H1 (cell line): Measurements from ENCODE around the gene MRPL52. TPM values are rescaled to one million over a fixed set of nuclear protein-coding genes. Genes with fewer than 3 reads are reported as not detected.
A peak's percentile ranks its signal among the peaks of the same experiment; 100 is the strongest.

Source experiments
- CTCF ChIA-PET: fragments of 300-600 bp; sonication (Branson Sonifier 250); formaldehyde crosslinking; loops from one replicate; lab custom pipeline; 2021; ENCODE audit not compliant: partially characterized antibody; lab: Charles Lee
- POLR2A ChIA-PET: fragments of 300-600 bp; sonication (Branson Sonifier 250); formaldehyde crosslinking; loops from one replicate; lab custom pipeline; 2021; ENCODE audit warnings: inconsistent platforms; ENCODE audit not compliant: partially characterized antibody; lab: Charles Lee
- DNase-seq, 2 experiments: peaks; one replicate each; pipeline versions ENCODE4 v3.0.0 to v3.0.0-alpha.2; 2010 to 2022; ENCODE audit warnings: low spot score in 2 of 2, low read depth in 1 of 2, mixed read lengths in 1 of 2
- FAIRE-seq: peaks from 2 replicates; lab custom pipeline; 2011; peaks lifted over from hg19 to GRCh38; lab: Jason Lieb, UNC
- H2AFZ ChIP-seq: 2 replicates; pipeline ENCODE4 v1.8.1; 2012; ENCODE audit warnings: low read length, inconsistent platforms
- H2AK5ac ChIP-seq: 2 replicates; pipeline ENCODE4 v1.6.1; 2013; ENCODE audit warnings: low read depth, low read length
- H2BK120ac ChIP-seq: replicated peaks from 2 replicates; pipeline ENCODE3; 2013; ENCODE audit warnings: low read depth, low read length, inconsistent platforms
- H2BK12ac ChIP-seq: 2 replicates; pipeline ENCODE4 v1.6.1; 2013; ENCODE audit warnings: low read depth, low read length
- H2BK15ac ChIP-seq: 2 replicates; pipeline ENCODE4 v1.6.1; 2013; ENCODE audit warnings: low read length
- H2BK20ac ChIP-seq: 2 replicates; pipeline ENCODE4 v1.6.1; 2013; ENCODE audit warnings: low read length
- H2BK5ac ChIP-seq: 2 replicates; pipeline ENCODE4 v1.6.1; 2013; ENCODE audit warnings: low read depth, low read length
- H3K14ac ChIP-seq: 2 replicates; pipeline ENCODE4 v1.6.1; 2013; ENCODE audit warnings: inconsistent platforms; ENCODE audit not compliant: insufficient read length
- H3K18ac ChIP-seq: 2 replicates; pipeline ENCODE4 v1.6.1; 2013; ENCODE audit warnings: low read length; ENCODE audit errors: extremely low read depth
- H3K23ac ChIP-seq: 2 replicates; pipeline ENCODE4 v1.6.1; 2013; ENCODE audit warnings: inconsistent platforms; ENCODE audit not compliant: insufficient read length
- H3K23me2 ChIP-seq: 2 replicates; pipeline ENCODE4 v1.6.1; 2013; ENCODE audit warnings: low read depth, low read length
- H3K27ac ChIP-seq: 2 replicates; pipeline ENCODE4 v1.6.1; 2011; ENCODE audit warnings: low read depth, low read length, inconsistent platforms
- H3K27me3 ChIP-seq, 4 experiments: replicated peaks in 1 of 4; 1 replicate in 1 of 4; 2 replicates in 3 of 4; pipeline versions ENCODE4 v1.6.1 to v1.8.1; 2011 to 2013; ENCODE audit warnings: low read length in 3 of 4, mild to moderate bottlenecking in 3 of 4, inconsistent platforms in 2 of 4, mixed read lengths in 2 of 4, moderate library complexity in 1 of 4; ENCODE audit not compliant: control insufficient read depth in 3 of 4, insufficient read depth in 3 of 4; ENCODE audit errors: extremely low read depth in 1 of 4
- H3K36me3 ChIP-seq, 4 experiments: 2 replicates each; pipeline versions ENCODE4 v1.6.1 to v1.8.1; 2011 to 2013; ENCODE audit warnings: mild to moderate bottlenecking in 4 of 4, low read length in 3 of 4, moderate library complexity in 2 of 4, control low read depth in 1 of 4, inconsistent platforms in 1 of 4; ENCODE audit not compliant: insufficient read depth in 4 of 4, control insufficient read depth in 2 of 4
- H3K4ac ChIP-seq: replicated peaks from 2 replicates; pipeline ENCODE3; 2013; ENCODE audit warnings: low read length, low read depth, mixed read lengths, inconsistent platforms; ENCODE audit not compliant: insufficient read length
- H3K4me1 ChIP-seq, 4 experiments: replicated peaks in 1 of 4; 1 replicate in 1 of 4; 2 replicates in 3 of 4; pipeline versions ENCODE4 v1.6.1 to v1.8.1; 2011 to 2013; ENCODE audit warnings: low read length in 3 of 4, inconsistent platforms in 2 of 4, mixed read lengths in 1 of 4; ENCODE audit not compliant: insufficient read depth in 4 of 4, control insufficient read depth in 3 of 4
- H3K4me2 ChIP-seq, 2 experiments: 2 replicates each; pipeline versions ENCODE4 v1.6.1 to v1.8.1; 2011 to 2013; ENCODE audit warnings: low read depth in 2 of 2, low read length in 2 of 2, control low read depth in 1 of 2, inconsistent platforms in 1 of 2, mild to moderate bottlenecking in 1 of 2; ENCODE audit not compliant: insufficient read depth in 1 of 2
- H3K4me3 ChIP-seq, 4 experiments: fragments of 200-600, 300-600 bp in 1 of 4; sonication (generic), shearing (Covaris generic), sonication (Bioruptor Twin) in 1 of 4; 2 replicates each; pipeline versions ENCODE4 v1.5.1 to v1.8.1; 2011 to 2016; ENCODE audit warnings: low read length in 4 of 4, low read depth in 3 of 4, control low read depth in 2 of 4, inconsistent platforms in 2 of 4, mild to moderate bottlenecking in 2 of 4, mixed read lengths in 1 of 4, moderate library complexity in 1 of 4; ENCODE audit not compliant: insufficient read depth in 2 of 4; ENCODE audit errors: extremely low read depth in 1 of 4
- H3K56ac ChIP-seq: replicated peaks from 2 replicates; pipeline ENCODE3; 2013; ENCODE audit warnings: low read depth, mild to moderate bottlenecking, mixed read lengths, low read length, inconsistent platforms; ENCODE audit not compliant: insufficient read length
- H3K79me1 ChIP-seq: 2 replicates; pipeline ENCODE4 v1.6.1; 2013; ENCODE audit warnings: low read depth, low read length, control low read depth
- H3K79me2 ChIP-seq, 2 experiments: 2 replicates each; pipeline versions ENCODE4 v1.6.1 to v1.8.1; 2012 to 2013; ENCODE audit warnings: low read length in 2 of 2, mild to moderate bottlenecking in 2 of 2, inconsistent platforms in 1 of 2; ENCODE audit not compliant: insufficient read depth in 2 of 2, control insufficient read depth in 1 of 2
- H3K9ac ChIP-seq, 4 experiments: replicated peaks in 1 of 4; 1 replicate in 1 of 4; 2 replicates in 3 of 4; pipeline versions ENCODE4 v1.6.1 to v1.8.1; 2011 to 2013; ENCODE audit warnings: low read depth in 3 of 4, low read length in 3 of 4, control low read depth in 2 of 4, mild to moderate bottlenecking in 2 of 4, moderate library complexity in 2 of 4, inconsistent platforms in 1 of 4; ENCODE audit errors: extremely low read depth in 1 of 4
- H3K9me3 ChIP-seq, 2 experiments: 2 replicates each; pipeline versions ENCODE4 v1.6.1 to v1.8.1; 2012 to 2013; ENCODE audit warnings: mild to moderate bottlenecking in 2 of 2, moderate library complexity in 2 of 2, control low read depth in 1 of 2, inconsistent platforms in 1 of 2, low read depth in 1 of 2, low read length in 1 of 2, mixed read lengths in 1 of 2; ENCODE audit not compliant: insufficient read depth in 2 of 2
- H4K20me1 ChIP-seq, 2 experiments: replicated peaks in 1 of 2; 2 replicates each; pipeline versions ENCODE3 to v1.8.1; 2011 to 2013; ENCODE audit warnings: inconsistent platforms in 2 of 2, low read length in 2 of 2, mild to moderate bottlenecking in 1 of 2; ENCODE audit not compliant: insufficient read depth in 2 of 2, control insufficient read depth in 1 of 2
- H4K5ac ChIP-seq: 2 replicates; pipeline ENCODE4 v1.6.1; 2013; ENCODE audit warnings: low read length, low read depth, mixed read lengths, inconsistent platforms; ENCODE audit not compliant: insufficient read length
- H4K8ac ChIP-seq: 2 replicates; pipeline ENCODE4 v1.8.0; 2013; ENCODE audit warnings: mild to moderate bottlenecking, moderate library complexity, low read length, inconsistent platforms; ENCODE audit not compliant: insufficient read depth; ENCODE audit errors: extremely low read depth
- H4K91ac ChIP-seq: replicated peaks from 2 replicates; pipeline ENCODE3; 2013; ENCODE audit warnings: low read length, mixed read lengths, inconsistent platforms; ENCODE audit not compliant: insufficient read length
- GTF2F1 ChIP-seq: IDR thresholded peaks from 2 replicates; pipeline ENCODE4 v1.6.1; 2012; ENCODE audit warnings: low read depth, low read length, improper control_type of control experiment, borderline replicate concordance
- KDM5A ChIP-seq: fragments of 200-600 bp; IDR thresholded peaks from 2 replicates; pipeline ENCODE4 v1.7.1; 2012; ENCODE audit warnings: mild to moderate bottlenecking, low read length, inconsistent platforms, mixed read lengths
- SAP30 ChIP-seq: fragments of 300-600 bp; sonication (generic); IDR thresholded peaks from 2 replicates; pipeline ENCODE4 v1.7.1; 2012; ENCODE audit warnings: low read length, moderate library complexity, mild to moderate bottlenecking, inconsistent platforms; ENCODE audit not compliant: insufficient read depth, insufficient replicate concordance
- whole genome bisulfite sequencing, 2 experiments: shearing (Covaris generic) in 1 of 2; methylation state at CpG; one replicate each; pipeline versions ENCODE4 v1.1.6 to v1.1.7; 2013 to 2015; ENCODE audit warnings: low lambda C conversion rate in 2 of 2, mixed read lengths in 2 of 2, inconsistent platforms in 1 of 2, low coverage in 1 of 2, missing lambda C conversion rate in 1 of 2; ENCODE audit not compliant: insufficient replicate concordance in 2 of 2, insufficient coverage in 1 of 2, insufficient read length in 1 of 2; ENCODE audit errors: extremely low coverage in 1 of 2, missing lambda C conversion rate in 1 of 2; 5-methylcytosine and 5-hydroxymethylcytosine counted together
- polyA plus RNA-seq, 7 experiments: library from polyadenylated mRNA; depleted of rRNA in 3 of 7; stranded (reverse) in 5 of 7; unstranded in 2 of 7; fragments of >200 nt in 5 of 7; fragments of 200-250 nt in 2 of 7; gene quantifications; 1 replicate in 5 of 7; 2 replicates in 1 of 7; 4 replicates in 1 of 7; pipeline versions ENCODE4 v1.2.1 to v1.2.3, GENCODE V29; 2011 to 2013; ENCODE audit warnings: missing spikeins in 2 of 7, mixed read lengths in 2 of 7
- total RNA-seq: library from RNA; stranded (reverse); fragmentation: NEBNext Ultra II Directional; extraction: Animal tissue kit (Norgen Biotek cat#: 25700); gene quantifications from 2 replicates; pipeline ENCODE4 v1.2.1, GENCODE V29; 2021

The MRPL52 gene
- total and polyA plus RNA-seq, 2 of the 8 experiments (the other 6 are each of a cell fraction or from before 2014, with no cell fraction given), result 70.5 to 176 TPM

- Histone ChIP-seq H3K27me3 (no peaks in the 10 kb centered on the region), H3K4me2 (no peak overlapping the region), H4K91ac (no peak overlapping the region), H2AFZ (no peak overlapping the region), H3K36me3 (no peaks in the 10 kb centered on the region), H3K79me1 (no peaks in the 10 kb centered on the region), H3K18ac (no peak overlapping the region), H2BK12ac (0 out of 2 replicates have a peak overlapping the region, but pooled peaks have one; percentile 23), H2BK5ac (peak overlapping the region; percentile 26; the same call in 1 of the 2 replicates), H3K23me2 (no peaks in the 10 kb centered on the region), H3K14ac (no peak overlapping the region), H2AK5ac (no peak overlapping the region), H3K27ac (no peak overlapping the region), H4K20me1 (no peaks in the 10 kb centered on the region), H3K4me1 (no peaks in the 10 kb centered on the region; a peak in 1 of 7 replicates), H3K56ac (no peak overlapping the region), H2BK15ac (no peak overlapping the region), H3K9ac (no peak overlapping the region), H3K79me2 (no peaks in the 10 kb centered on the region), H4K5ac (no peak overlapping the region), H2BK120ac (no peak overlapping the region), H2BK20ac (no peak overlapping the region), H3K4me3 (no peak overlapping the region), H4K8ac (no peak overlapping the region), H3K9me3 (no peaks in the 10 kb centered on the region), H3K4ac (no peak overlapping the region), H3K23ac (no peak overlapping the region)
- ChIA-PET POLR2A (interaction anchor here (0.7 to 1.2 kb wide), 4 partner anchors 15 to 68 kb away, joined by 3 to 4 read pairs (median 3); partner anchors contain the start of gene OXA1L), CTCF (interaction anchor here (0.8 to 3.0 kb wide), 12 partner anchors 12 to 221 kb away, joined by 3 to 13 read pairs (median 4); partner anchors contain the start of gene MRPL52)
- 0% methylated on average over 1 of the region's 1 CpG; no CpG with 5 or more reads in 1 of the 2 experiments for WGBS, 2 experiments
- TF ChIP-seq SAP30 (no peak), KDM5A (no peak), GTF2F1 (no peak)
- DNase-seq, result no peak
- no peak for FAIRE-seq
Measured at GRCh38 chr14:22781301-22781991, 48.2 kb upstream of the MRPL52 start.
